Measurements from ENCODE around the gene YIPF3. TPM values are rescaled to one million over a fixed set of nuclear protein-coding genes. Genes with fewer than 3 reads are reported as not detected.

Gene YIPF3
- total RNA-seq, 1 donor from 2014 or later = 103 TPM

DNA sequence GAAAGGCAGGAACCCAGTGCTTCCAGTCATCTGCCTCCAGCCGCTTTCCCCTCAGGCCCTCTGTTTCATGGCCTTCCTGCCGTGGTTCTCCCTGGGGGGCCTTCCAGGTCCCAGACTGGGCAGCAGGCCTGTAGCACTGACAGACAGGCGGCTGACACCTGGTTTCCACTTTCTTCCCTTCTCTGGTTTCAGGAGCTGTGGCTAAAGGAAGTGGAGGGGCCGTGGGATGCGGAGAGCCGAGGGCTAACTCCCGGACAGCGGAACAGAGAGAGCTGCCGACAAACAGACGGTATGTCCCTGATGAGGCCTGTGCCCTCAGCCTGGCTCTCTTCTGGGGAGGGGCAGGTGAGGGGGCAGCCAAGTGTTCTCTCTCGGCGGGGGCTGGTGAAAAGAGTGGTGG, 19.0 kb downstream of the YIPF3 start:
- H3K9me3 ChIP-seq = no peaks in the 10 kb centered on the region
- no peak for ATAC-seq
- TF ChIP-seq, protein P1, sequence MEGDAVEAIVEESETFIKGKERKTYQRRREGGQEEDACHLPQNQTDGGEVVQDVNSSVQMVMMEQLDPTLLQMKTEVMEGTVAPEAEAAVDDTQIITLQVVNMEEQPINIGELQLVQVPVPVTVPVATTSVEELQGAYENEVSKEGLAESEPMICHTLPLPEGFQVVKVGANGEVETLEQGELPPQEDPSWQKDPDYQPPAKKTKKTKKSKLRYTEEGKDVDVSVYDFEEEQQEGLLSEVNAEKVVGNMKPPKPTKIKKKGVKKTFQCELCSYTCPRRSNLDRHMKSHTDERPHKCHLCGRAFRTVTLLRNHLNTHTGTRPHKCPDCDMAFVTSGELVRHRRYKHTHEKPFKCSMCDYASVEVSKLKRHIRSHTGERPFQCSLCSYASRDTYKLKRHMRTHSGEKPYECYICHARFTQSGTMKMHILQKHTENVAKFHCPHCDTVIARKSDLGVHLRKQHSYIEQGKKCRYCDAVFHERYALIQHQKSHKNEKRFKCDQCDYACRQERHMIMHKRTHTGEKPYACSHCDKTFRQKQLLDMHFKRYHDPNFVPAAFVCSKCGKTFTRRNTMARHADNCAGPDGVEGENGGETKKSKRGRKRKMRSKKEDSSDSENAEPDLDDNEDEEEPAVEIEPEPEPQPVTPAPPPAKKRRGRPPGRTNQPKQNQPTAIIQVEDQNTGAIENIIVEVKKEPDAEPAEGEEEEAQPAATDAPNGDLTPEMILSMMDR (IDR thresholded peaks at IDR 0.05) = no peak
- DNase-seq = no peak
- H3K27ac ChIP-seq = no peak overlapping the region
- H3K4me1 ChIP-seq = peaks cover 33% of the 10 kb centered on the region
- H3K27me3 ChIP-seq (ENCODE audit: low read depth) = no peaks in the 10 kb centered on the region
- H3K4me3 ChIP-seq = no peak overlapping the region
- H3K36me3 ChIP-seq = peaks cover 47% of the 10 kb centered on the region
- intact Hi-C loops (cut with DNase I) = no loop called here

DNA sequence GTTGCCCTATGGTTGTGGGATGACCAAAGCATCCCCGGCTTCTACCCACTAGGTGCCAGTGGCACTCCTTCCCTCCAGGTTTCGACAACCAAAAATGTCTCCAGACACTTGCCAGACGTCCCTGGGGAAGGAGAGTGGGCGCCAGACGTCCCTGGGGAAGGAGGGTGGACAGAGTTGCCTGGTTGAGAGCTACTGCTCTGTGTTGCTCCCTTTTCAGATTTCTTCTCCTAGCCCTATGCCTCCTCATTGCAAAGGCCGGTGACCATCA, 19.7 kb downstream of the YIPF3 start:
- H3K4me1 ChIP-seq = peaks cover 40% of the 10 kb centered on the region

DNA sequence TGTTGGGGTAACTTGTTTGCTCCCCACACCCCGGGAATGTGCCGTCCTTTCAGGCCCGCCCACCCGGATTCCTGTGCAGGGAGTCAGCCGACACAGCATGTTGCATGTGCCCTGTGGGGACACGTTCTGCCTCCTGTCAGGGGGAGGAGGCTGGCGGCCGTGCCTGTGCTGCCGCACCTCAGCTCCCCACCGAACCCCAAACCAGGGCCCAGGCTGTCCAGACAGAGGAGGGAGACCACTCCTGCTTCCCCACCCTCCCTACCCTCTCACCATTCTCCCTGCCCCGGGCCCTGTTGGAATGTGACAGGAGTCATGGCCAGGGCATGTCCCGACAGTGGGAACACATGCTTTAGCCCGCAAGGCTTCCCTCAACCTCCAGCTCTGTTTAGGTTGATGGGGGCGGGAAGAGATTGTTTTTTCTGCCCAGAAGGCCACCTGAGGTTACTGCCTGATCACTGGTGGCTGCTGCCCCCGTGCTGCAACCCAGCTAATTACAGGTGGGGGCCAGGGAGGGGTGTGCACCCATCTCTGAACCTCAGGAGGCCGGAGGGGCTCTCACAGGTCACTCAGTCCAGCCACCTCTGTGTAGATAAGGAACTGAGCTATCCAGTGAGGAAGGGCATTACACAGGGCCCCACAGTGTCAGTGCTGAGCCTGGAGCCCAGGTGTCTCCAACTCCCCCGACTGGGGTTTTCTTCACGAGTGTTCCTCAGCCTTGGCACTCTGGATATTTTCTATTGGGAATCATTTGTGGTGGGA, 20.2 kb downstream of the YIPF3 start:
- ATAC-seq (peak; percentile 25 to 27), DNase-seq (no peak)
- no peaks in the 10 kb centered on the region for H3K27me3 ChIP-seq (ENCODE audit: low read depth)
- H3K4me3 ChIP-seq = no peak overlapping the region
- no peaks in the 10 kb centered on the region for H3K9me3 ChIP-seq
- TF ChIP-seq, protein P1 (IDR thresholded peaks at IDR 0.05) = peak; percentile 51
- peaks cover 40% of the 10 kb centered on the region for H3K36me3 ChIP-seq
- H3K27ac ChIP-seq = no peak overlapping the region
- intact Hi-C loops (cut with DNase I) = no loop called here
- H3K4me1 ChIP-seq = peaks cover 45% of the 10 kb centered on the region

More for the DNA sequence above, 19.7 kb downstream of the YIPF3 start:
- Histone ChIP-seq H3K27ac (no peak overlapping the region), H3K36me3 (peaks cover 41% of the 10 kb centered on the region), H3K4me3 (no peak overlapping the region), H3K27me3 (ENCODE audit: low read depth) (no peaks in the 10 kb centered on the region), H3K9me3 (no peaks in the 10 kb centered on the region)
- ATAC-seq = no peak
- intact Hi-C loops (cut with DNase I) = no loop called here
- DNase-seq = no peak
- TF ChIP-seq, protein P1 (IDR thresholded peaks at IDR 0.05) = no peak

DNA sequence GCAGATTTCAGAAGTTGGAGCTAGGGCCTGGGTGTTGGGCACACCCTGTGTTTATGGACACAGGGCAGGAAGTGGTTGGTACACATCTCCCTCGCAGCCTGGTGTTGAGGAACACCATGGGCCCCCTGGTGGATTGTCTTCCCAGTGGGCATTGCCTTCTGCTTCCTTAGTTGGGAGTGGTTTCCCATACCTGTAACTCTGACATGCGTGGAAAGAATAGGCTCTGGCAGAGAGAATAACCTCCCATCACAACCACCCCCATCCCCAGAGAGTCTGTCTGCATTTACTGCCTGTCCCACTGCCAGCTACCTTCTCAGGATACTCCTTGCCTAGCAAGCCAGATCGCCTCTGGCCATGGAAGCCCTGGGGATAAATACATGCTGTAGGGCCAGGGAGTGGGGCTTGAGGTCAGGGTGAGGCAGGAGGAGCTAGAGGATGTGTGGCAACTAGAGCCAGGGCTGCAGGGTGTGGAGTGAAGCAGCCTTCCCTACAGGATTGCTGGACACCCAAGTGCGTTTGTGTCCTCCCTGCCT, 21.3 kb downstream of the YIPF3 start:
- peak in 1 of 2 donors; percentile 26 for ATAC-seq
- H3K4me3 ChIP-seq = no peak overlapping the region
- no peak for DNase-seq
- H3K27ac ChIP-seq = no peak overlapping the region
- peaks cover 30% of the 10 kb centered on the region for H3K36me3 ChIP-seq
- peaks cover 47% of the 10 kb centered on the region for H3K4me1 ChIP-seq
- TF ChIP-seq, protein P1 (IDR thresholded peaks at IDR 0.05) = peak; percentile 11
- H3K27me3 ChIP-seq (ENCODE audit: low read depth) = no peaks in the 10 kb centered on the region
- no peaks in the 10 kb centered on the region for H3K9me3 ChIP-seq
- intact Hi-C loops (cut with DNase I) = no loop called here

DNA sequence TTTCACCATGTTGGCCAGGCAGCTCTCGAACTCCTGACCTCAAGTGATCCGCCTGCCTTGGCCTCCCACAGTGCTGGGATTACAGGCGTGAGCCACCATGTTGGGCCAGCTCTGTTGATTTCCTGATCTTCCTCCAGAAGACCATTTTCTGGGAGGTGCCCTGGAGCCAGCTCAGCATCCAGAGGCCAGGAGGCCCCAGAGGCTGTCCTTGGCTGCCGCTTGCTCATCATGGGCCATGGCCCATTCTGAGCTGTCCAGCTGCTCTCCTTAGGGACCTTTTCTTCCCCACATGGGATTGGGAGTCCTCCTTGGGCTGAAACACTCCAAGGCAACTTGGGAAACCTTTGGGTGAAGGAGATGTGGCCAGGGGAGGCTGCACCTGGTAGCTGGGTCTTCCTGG, 22.0 kb downstream of the YIPF3 start:
- DNase-seq (no peak), ATAC-seq (no peak)
- Histone ChIP-seq H3K27me3 (ENCODE audit: low read depth) (no peaks in the 10 kb centered on the region), H3K4me3 (no peak overlapping the region), H3K36me3 (peaks cover 29% of the 10 kb centered on the region), H3K27ac (no peak overlapping the region), H3K9me3 (no peaks in the 10 kb centered on the region), H3K4me1 (peaks cover 40% of the 10 kb centered on the region)
- intact Hi-C loops (cut with DNase I) = no loop called here
- TF ChIP-seq, protein P1 (IDR thresholded peaks at IDR 0.05) = no peak

All from lower lobe of right lung (tissue), 2 donors.